Activated T-helper 2 cell treated with anti-CD3 and anti-CD28 coated beads, Interferon-gamma antibody, Interleukin-2, Interleukin-4, amounts not matched to agents 10 μg/mL and 5 μg/mL and 100 μg/mL, durations not matched to agents 14 hours and 24 hours and 36 hours (primary cell): Measurements from ENCODE around the gene TAMALIN. TPM values are rescaled to one million over a fixed set of nuclear protein-coding genes. Genes with fewer than 3 reads are reported as not detected.

Experiments used
- DNase-seq: peaks from one replicate; pipeline ENCODE4 v3.0.0; 2021; ENCODE audit warnings: low spot score
- H3K27ac Mint-ChIP-seq: one replicate; pipeline ENCODE4 v1.8.0; 2021; ENCODE audit warnings: mixed read lengths
- H3K27me3 Mint-ChIP-seq: one replicate; pipeline ENCODE4 v1.8.0; 2021; ENCODE audit warnings: low read depth, mixed read lengths
- H3K36me3 Mint-ChIP-seq: one replicate; pipeline ENCODE4 v1.8.0; 2021; ENCODE audit warnings: low read depth, mixed read lengths
- H3K4me1 Mint-ChIP-seq: one replicate; pipeline ENCODE4 v1.8.0; 2021; ENCODE audit warnings: low read depth, mixed read lengths
- H3K4me3 Mint-ChIP-seq: one replicate; pipeline ENCODE4 v1.8.0; 2021; ENCODE audit warnings: low read depth, mild to moderate bottlenecking, moderate library complexity, mixed read lengths
- H3K9me3 Mint-ChIP-seq: one replicate; pipeline ENCODE4 v1.8.0; 2021; ENCODE audit warnings: mixed read lengths
- intact Hi-C: fragments of 100-400 bp; cut with micrococcal nuclease; formaldehyde crosslinking; loops from one replicate; pipeline ENCODE4 v1.15.1; 2023
- total RNA-seq: library from RNA; stranded (reverse); gene quantifications from 2 replicates; pipeline ENCODE4 v1.2.3, GENCODE V29; 2022

Gene TAMALIN
- total RNA-seq, 1 donor from 2014 or later: 6.1 TPM

GRCh38 chr12:51992246-51992645 is 14.5 kb upstream of the TAMALIN start:
- Mint-ChIP-seq H3K36me3 (no peaks in the 10 kb centered on the region), H3K4me1 (peaks cover 3% of the 10 kb centered on the region), H3K4me3 (no peak overlapping the region), H3K27ac (no peak overlapping the region), H3K27me3 (no peaks in the 10 kb centered on the region), H3K9me3 (no peaks in the 10 kb centered on the region)
- intact Hi-C loops: no loop called here
- no peak for DNase-seq

- H3K4me1 Mint-ChIP-seq: peaks cover 5% of the 10 kb centered on the region
- no peak overlapping the region for H3K4me3 Mint-ChIP-seq
- H3K27ac Mint-ChIP-seq: no peak overlapping the region
- no peak for DNase-seq
- intact Hi-C loops: no loop called here
- H3K36me3 Mint-ChIP-seq: no peaks in the 10 kb centered on the region
- H3K9me3 Mint-ChIP-seq: no peaks in the 10 kb centered on the region
- no peaks in the 10 kb centered on the region for H3K27me3 Mint-ChIP-seq
Measured at GRCh38 chr12:51994539-51994820, 12.3 kb upstream of the TAMALIN start.

- H3K4me3 Mint-ChIP-seq: no peak overlapping the region
- peaks cover 5% of the 10 kb centered on the region for H3K4me1 Mint-ChIP-seq
- intact Hi-C loops: no loop called here
- no peak overlapping the region for H3K27ac Mint-ChIP-seq
- DNase-seq: no peak
- H3K27me3 Mint-ChIP-seq: no peaks in the 10 kb centered on the region
- H3K36me3 Mint-ChIP-seq: no peaks in the 10 kb centered on the region
- H3K9me3 Mint-ChIP-seq: no peaks in the 10 kb centered on the region
Measured at GRCh38 chr12:51994959-51995358, 11.8 kb upstream of the TAMALIN start.

GRCh38 chr12:51997136-51997535 is 9.6 kb upstream of the TAMALIN start:
- Mint-ChIP-seq H3K27ac (no peak overlapping the region), H3K4me1 (peaks cover 5% of the 10 kb centered on the region), H3K9me3 (no peaks in the 10 kb centered on the region), H3K4me3 (no peak overlapping the region), H3K27me3 (no peaks in the 10 kb centered on the region), H3K36me3 (no peaks in the 10 kb centered on the region)
- intact Hi-C loops: no loop called here
- no peak for DNase-seq

- intact Hi-C loops: no loop called here
- no peaks in the 10 kb centered on the region for H3K9me3 Mint-ChIP-seq
- H3K4me3 Mint-ChIP-seq: no peak overlapping the region
- no peaks in the 10 kb centered on the region for H3K36me3 Mint-ChIP-seq
- peaks cover 10% of the 10 kb centered on the region for H3K4me1 Mint-ChIP-seq
- no peak overlapping the region for H3K27ac Mint-ChIP-seq
- peaks cover 37% of the 10 kb centered on the region for H3K27me3 Mint-ChIP-seq
- DNase-seq: no peak
Measured at GRCh38 chr12:52003016-52003550, 3.7 kb upstream of the TAMALIN start.

- peaks cover 41% of the 10 kb centered on the region for H3K27me3 Mint-ChIP-seq
- H3K27ac Mint-ChIP-seq: no peak overlapping the region
- H3K4me1 Mint-ChIP-seq: peaks cover 12% of the 10 kb centered on the region
- DNase-seq: no peak
- no peaks in the 10 kb centered on the region for H3K9me3 Mint-ChIP-seq
- intact Hi-C loops: no loop called here
- no peak overlapping the region for H3K4me3 Mint-ChIP-seq
- no peaks in the 10 kb centered on the region for H3K36me3 Mint-ChIP-seq
Measured at GRCh38 chr12:52003591-52003990, 3.2 kb upstream of the TAMALIN start.

GRCh38 chr12:52004042-52004648 is 2.6 kb upstream of the TAMALIN start:
- Mint-ChIP-seq H3K4me1 (peaks cover 12% of the 10 kb centered on the region), H3K27ac (no peak overlapping the region), H3K27me3 (peaks cover 45% of the 10 kb centered on the region), H3K36me3 (no peaks in the 10 kb centered on the region), H3K4me3 (no peak overlapping the region), H3K9me3 (no peaks in the 10 kb centered on the region)
- intact Hi-C loops: no loop called here
- DNase-seq: no peak

GRCh38 chr12:52005218-52005902 is 1.4 kb upstream of the TAMALIN start:
- Mint-ChIP-seq H3K4me3 (peak overlapping the region; percentile 30), H3K27ac (no peak overlapping the region), H3K36me3 (no peaks in the 10 kb centered on the region), H3K9me3 (no peaks in the 10 kb centered on the region), H3K4me1 (peaks cover 10% of the 10 kb centered on the region), H3K27me3 (peaks cover 47% of the 10 kb centered on the region)
- intact Hi-C loops: no loop called here
- no peak for DNase-seq

- intact Hi-C loops: no loop called here
- Mint-ChIP-seq H3K27ac (no peak overlapping the region), H3K9me3 (no peaks in the 10 kb centered on the region)
Measured at GRCh38 chr12:52005903-52006703, 643 bp upstream of the TAMALIN start.

GRCh38 chr12:52007158-52007921 is 594 bp downstream of the TAMALIN start:
- Mint-ChIP-seq H3K9me3 (no peaks in the 10 kb centered on the region), H3K27me3 (peaks cover 47% of the 10 kb centered on the region), H3K36me3 (no peaks in the 10 kb centered on the region), H3K27ac (no peak overlapping the region), H3K4me1 (peaks cover 10% of the 10 kb centered on the region), H3K4me3 (peak overlapping the region; percentile 72)
- intact Hi-C loops: loop anchor here (1.0 kb wide), 1 partner anchor 16 kb away; no protein-coding TSS in a partner anchor
- DNase-seq: no peak

More at GRCh38 chr12:52005903-52006703, 643 bp upstream of the TAMALIN start:
- H3K36me3 Mint-ChIP-seq: no peaks in the 10 kb centered on the region
- H3K4me3 Mint-ChIP-seq: peak overlapping the region; percentile 72
- H3K27me3 Mint-ChIP-seq: peaks cover 47% of the 10 kb centered on the region
- peaks cover 10% of the 10 kb centered on the region for H3K4me1 Mint-ChIP-seq
- DNase-seq: no peak

- Mint-ChIP-seq H3K4me3 (peak overlapping the region; percentile 72), H3K9me3 (no peaks in the 10 kb centered on the region), H3K36me3 (no peaks in the 10 kb centered on the region), H3K27ac (no peak overlapping the region), H3K27me3 (peaks cover 47% of the 10 kb centered on the region), H3K4me1 (peaks cover 10% of the 10 kb centered on the region)
- no peak for DNase-seq
- intact Hi-C loops: loop anchor here (1.0 kb wide), 1 partner anchor 15 kb away; no protein-coding TSS in a partner anchor
Measured at GRCh38 chr12:52007982-52008510, 1.3 kb downstream of the TAMALIN start.

- DNase-seq: no peak
- H3K4me3 Mint-ChIP-seq: no peak overlapping the region
- intact Hi-C loops: no loop called here
- no peak overlapping the region for H3K27ac Mint-ChIP-seq
- peaks cover 39% of the 10 kb centered on the region for H3K27me3 Mint-ChIP-seq
- no peaks in the 10 kb centered on the region for H3K9me3 Mint-ChIP-seq
- H3K4me1 Mint-ChIP-seq: peaks cover 10% of the 10 kb centered on the region
- no peaks in the 10 kb centered on the region for H3K36me3 Mint-ChIP-seq
Measured at GRCh38 chr12:52009081-52009751, 2.5 kb downstream of the TAMALIN start.
